Left ventricle myocardium superior (tissue), 1 donor: ENCODE data around the gene ZNF621. TPM values are rescaled to one million over a fixed set of nuclear protein-coding genes. Genes with fewer than 3 reads are reported as not detected.

Experiments used
- ATAC-seq: fragments of 200-7000 bp; cut with Tn5 transposase; one replicate; pipeline ENCODE4 v1.9.1; 2020; ENCODE audit warnings: mild to moderate bottlenecking, moderate library complexity
- DNase-seq: peaks from one replicate; pipeline ENCODE4 v3.0.0-alpha.2; 2020
- intact Hi-C: fragments of 100-400 bp; cut with micrococcal nuclease; formaldehyde crosslinking; loops from one replicate; pipeline ENCODE4 v1.11.0; 2022
- total RNA-seq: library from RNA; stranded (reverse); fragmentation: NEBNext Ultra II Directional; extraction: Animal tissue kit (Norgen Biotek cat#: 25700); gene quantifications from one replicate; pipeline ENCODE4 v1.2.1, GENCODE V29; 2021
- donor health status: DM: no; HTN: yes; CAD: no; lungs with severe emphysema.

Gene ZNF621
- total RNA-seq, 1 donor from 2014 or later, result 8.6 TPM

- DNase-seq (no peak), ATAC-seq (no peak)
- intact Hi-C loops, result loop anchor here (10.0 kb wide), 2 partner anchors 609 to 1129 kb away; partner anchors contain the start of gene CTNNB1
Observed at GRCh38 chr3:40585381-40586016, 60.7 kb downstream of the ZNF621 start.

GRCh38 chr3:40586901-40587300 is 62.1 kb downstream of the ZNF621 start:
- DNase-seq, result no peak
- ATAC-seq, result no peak
- intact Hi-C loops, result loop anchor here (10.0 kb wide), 2 partner anchors 608 to 1128 kb away; partner anchors contain the start of gene CTNNB1

- intact Hi-C loops, result loop anchor here (10.0 kb wide), 2 partner anchors 606 to 1126 kb away; partner anchors contain the start of gene CTNNB1
- no peak for ATAC-seq
- DNase-seq, result no peak
Observed at GRCh38 chr3:40588406-40588805, 63.6 kb downstream of the ZNF621 start.

Other genes starting within 250 kb of the ZNF621 start
- 329 TPM for gene EIF1B, start 215.3 kb upstream of the ZNF621 start, total RNA-seq
- 0.12 TPM for gene ENTPD3, start 137.8 kb upstream of the ZNF621 start, total RNA-seq
- 1,099 TPM for gene RPL14, start 67.6 kb upstream of the ZNF621 start, total RNA-seq
- 4.3 TPM for gene ZNF619, start 47.8 kb upstream of the ZNF621 start, total RNA-seq
- 1.7 TPM for gene ZNF620, start 18.9 kb upstream of the ZNF621 start, total RNA-seq